OCI-LY7 (cell line): ENCODE measurements around the gene RAB24. TPM values are rescaled to one million over a fixed set of nuclear protein-coding genes. Genes with fewer than 3 reads are reported as not detected.

ENCODE experiments used
- BruUV-seq: library from RNA; stranded (reverse); fragments of 400-500 nt; replicated peaks from 2 replicates; lab custom pipeline; 2021; lab: Mats Ljungman, UMichigan
- CTCF ChIA-PET: fragments of 300-600 bp; sonication (Branson Sonifier 250); formaldehyde crosslinking; loops from one replicate; lab custom pipeline; 2022; ENCODE audit warnings: antibody characterized with exemption; ENCODE audit not compliant: unreplicated experiment; lab: Charles Lee
- POLR2A ChIA-PET: fragments of 300-600 bp; sonication (Branson Sonifier 250); formaldehyde crosslinking; loops from one replicate; lab custom pipeline; 2022; ENCODE audit warnings: antibody characterized with exemption; lab: Charles Lee
- DNase-seq: peaks from one replicate; pipeline ENCODE4 v3.0.0-alpha.2; 2015; ENCODE audit warnings: low spot score
- H2AFZ ChIP-seq: fragments of 200-600 bp; sonication (generic), shearing (Covaris generic); 2 replicates; pipeline ENCODE4 v1.6.1; 2014; ENCODE audit warnings: mild to moderate bottlenecking, antibody characterized with exemption, low read length, moderate library complexity
- H3K27ac ChIP-seq: fragments of 200-600 bp; sonication (generic); 2 replicates; pipeline ENCODE4 v1.5.1; 2014; ENCODE audit warnings: mixed run types, low read depth, mild to moderate bottlenecking, moderate library complexity, low read length, inconsistent platforms; ENCODE audit not compliant: poor library complexity, severe bottlenecking
- H3K36me3 ChIP-seq: fragments of 200-600 bp; sonication (generic); 2 replicates; pipeline ENCODE4 v1.6.1; 2014; ENCODE audit warnings: mild to moderate bottlenecking, antibody characterized with exemption, low read length, moderate library complexity, mixed read lengths; ENCODE audit not compliant: insufficient read depth
- H3K4me1 ChIP-seq: fragments of 200-600 bp; sonication (generic); 2 replicates; pipeline ENCODE4 v1.5.1; 2014; ENCODE audit warnings: mild to moderate bottlenecking, low read length; ENCODE audit not compliant: insufficient read depth, poor library complexity, severe bottlenecking
- H3K4me2 ChIP-seq: fragments of 200-600 bp; sonication (generic); 2 replicates; pipeline ENCODE4 v1.6.1; 2014; ENCODE audit warnings: mild to moderate bottlenecking, low read length
- H3K4me3 ChIP-seq: fragments of 200-600 bp; sonication (generic); 2 replicates; pipeline ENCODE4 v1.5.1; 2014; ENCODE audit warnings: mild to moderate bottlenecking, low read depth, low read length; ENCODE audit not compliant: poor library complexity, severe bottlenecking
- H3K79me2 ChIP-seq: fragments of 200-600 bp; sonication (generic); 2 replicates; pipeline ENCODE4 v1.6.1; 2016; ENCODE audit warnings: low read depth, mild to moderate bottlenecking, low read length, moderate library complexity, mixed read lengths; ENCODE audit not compliant: insufficient read depth
- H3K9me2 ChIP-seq: fragments of 200-600 bp; sonication (generic); 2 replicates; pipeline ENCODE4 v1.6.1; 2016; ENCODE audit warnings: mild to moderate bottlenecking, low read length, mixed read lengths; ENCODE audit not compliant: insufficient read depth
- H3K9me3 ChIP-seq: fragments of 200-600 bp; sonication (generic); 2 replicates; pipeline ENCODE4 v1.6.1; 2014; ENCODE audit warnings: mild to moderate bottlenecking, mixed run types, low read length, mixed read lengths
- H4K20me1 ChIP-seq: fragments of 200-600 bp; sonication (generic); 2 replicates; pipeline ENCODE4 v1.6.1; 2014; ENCODE audit warnings: mild to moderate bottlenecking, antibody characterized with exemption, low read length, moderate library complexity, mixed read lengths; ENCODE audit not compliant: insufficient read depth
- CTCF ChIP-seq: fragments of 200-600 bp; sonication (generic); conservative IDR thresholded peaks from 2 replicates; pipeline ENCODE4 v1.5.1; 2014; ENCODE audit warnings: mild to moderate bottlenecking, antibody characterized with exemption, low read length, moderate library complexity, mixed read lengths
- EZH2phosphoT487 ChIP-seq: fragments of 200-600 bp; sonication (generic); IDR thresholded peaks from 2 replicates; pipeline ENCODE4 v1.6.1; 2018; ENCODE audit warnings: low read depth, borderline replicate concordance, mild to moderate bottlenecking, mixed run types, antibody characterized with exemption, low read length, moderate library complexity, mixed read lengths
- intact Hi-C: fragments of 100-400 bp; cut with micrococcal nuclease; formaldehyde crosslinking; loops from one replicate; pipeline ENCODE4 v1.10.0; 2022; ENCODE audit not compliant: unreplicated experiment
- total RNA-seq, 2 experiments: library from RNA; depleted of rRNA in 1 of 2; stranded (reverse); fragments of >200 nt in 1 of 2; shearing (Covaris generic) in 1 of 2; gene quantifications; 2 replicates each; pipeline ENCODE4 v1.2.3, GENCODE V29; 2014 to 2022

RAB24 gene
- total RNA-seq, 2 experiments from 2014 or later = 25.8 to 36.1 TPM

- Histone ChIP-seq H4K20me1 (peaks cover 14% of the 10 kb centered on the region), H3K4me1 (peaks cover 56% of the 10 kb centered on the region), H3K9me3 (no peaks in the 10 kb centered on the region), H3K79me2 (peaks cover 41% of the 10 kb centered on the region), H3K27ac (peak overlapping the region; percentile 73), H2AFZ (no peak overlapping the region), H3K9me2 (no peaks in the 10 kb centered on the region), H3K4me3 (peak overlapping the region; percentile 100), H3K4me2 (peak overlapping the region; percentile 93), H3K36me3 (peaks cover 67% of the 10 kb centered on the region)
- DNase-seq = no peak
- CTCF ChIA-PET = interaction anchor here (0.6 to 1.4 kb wide), 4 partner anchors 9 to 188 kb away, joined by 3 to 6 read pairs (median 3); no protein-coding TSS in a partner anchor
- TF ChIP-seq CTCF (no peak), EZH2phosphoT487 (no peak)
- intact Hi-C loops = loop anchor here (5.0 to 10.0 kb wide), 3 partner anchors 124 to 654 kb away; partner anchors contain the start of gene TSPAN17
- BruUV-seq = TSS peak; percentile 47
- POLR2A ChIA-PET = interaction anchor here (0.6 to 1.3 kb wide), 5 partner anchors 9 to 1360 kb away, joined by 3 to 6 read pairs (median 4); no protein-coding TSS in a partner anchor
These were observed 1.9 kb downstream of the RAB24 start for GRCh38 chr5:177301503-177302165.

DNA sequence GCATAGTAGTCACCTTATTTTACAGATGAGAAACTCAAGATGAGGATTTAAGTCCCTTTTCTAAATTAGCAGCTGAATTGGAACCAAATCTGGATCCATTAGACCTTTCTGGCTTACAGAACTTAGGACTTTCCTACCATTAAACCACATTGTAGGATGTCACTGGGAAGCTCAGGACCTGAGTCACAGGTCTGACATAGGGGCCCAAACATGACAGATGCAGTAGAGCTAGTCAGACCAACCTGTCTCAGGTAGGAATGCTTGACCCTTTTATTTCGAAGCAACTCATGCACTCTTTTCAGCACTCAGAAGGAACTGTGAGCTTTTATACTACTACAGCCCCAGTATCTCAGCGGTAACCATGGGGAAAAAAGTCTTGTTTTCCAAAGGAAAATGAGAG, 2.6 kb downstream of the RAB24 start:
- Histone ChIP-seq H3K4me2 (peak overlapping the region; percentile 93), H3K4me1 (peaks cover 59% of the 10 kb centered on the region), H3K9me3 (no peaks in the 10 kb centered on the region), H3K79me2 (peaks cover 39% of the 10 kb centered on the region), H2AFZ (no peak overlapping the region), H3K9me2 (no peaks in the 10 kb centered on the region), H4K20me1 (peaks cover 12% of the 10 kb centered on the region), H3K36me3 (peaks cover 67% of the 10 kb centered on the region), H3K27ac (peak overlapping the region; percentile 73), H3K4me3 (peak overlapping the region; percentile 48)
- intact Hi-C loops = loop anchor here (5.0 to 10.0 kb wide), 3 partner anchors 124 to 654 kb away; partner anchors contain the start of gene TSPAN17
- no TSS peak for BruUV-seq
- CTCF ChIA-PET = interaction anchor here (0.9 to 1.4 kb wide), 2 partner anchors 10 to 187 kb away, joined by 3 to 6 read pairs; no protein-coding TSS in a partner anchor
- POLR2A ChIA-PET = interaction anchor here (1.0 to 1.3 kb wide), 4 partner anchors 9 to 175 kb away, joined by 3 to 6 read pairs (median 4); no protein-coding TSS in a partner anchor
- TF ChIP-seq CTCF (no peak), EZH2phosphoT487 (no peak)
- DNase-seq = no peak
